Endothelial cell of umbilical vein (primary cell): ENCODE data around the gene SLC66A2. TPM values are rescaled to one million over a fixed set of nuclear protein-coding genes. Genes with fewer than 3 reads are reported as not detected.

ENCODE experiments used
- BruUV-seq: library from RNA; stranded (reverse); fragments of 400-500 nt; replicated peaks from 2 replicates; lab custom pipeline; 2021; lab: Mats Ljungman, UMichigan
- CTCF ChIA-PET: fragments of 300-600, 350-600 bp; sonication (Branson Sonifier 250); formaldehyde crosslinking; loops from one replicate; lab custom pipeline; 2021; ENCODE audit warnings: antibody characterized with exemption, inconsistent platforms; lab: Charles Lee
- POLR2A ChIA-PET: fragments of 300-600, 350-600 bp; sonication (Branson Sonifier 250); formaldehyde crosslinking; loops from one replicate; lab custom pipeline; 2021; ENCODE audit warnings: antibody characterized with exemption, inconsistent platforms; lab: Charles Lee
- DNase-seq: peaks from one replicate; pipeline ENCODE4 v3.0.0-alpha.2; 2011; ENCODE audit warnings: low read depth, low spot score
- FAIRE-seq: peaks from 2 replicates; lab custom pipeline; 2011; peaks lifted over from hg19 to GRCh38; lab: Jason Lieb, UNC
- H2AFZ ChIP-seq: 2 replicates; pipeline ENCODE4 v1.6.0; 2012; ENCODE audit warnings: low read depth, low read length, control low read depth, inconsistent platforms
- H3K27ac ChIP-seq: 2 replicates; pipeline ENCODE4 v1.5.1; 2011; ENCODE audit warnings: low read depth, mild to moderate bottlenecking, control low read depth, low read length, moderate library complexity; ENCODE audit not compliant: insufficient read depth
- H3K27me3 ChIP-seq, 2 experiments: 2 replicates each; pipeline versions ENCODE4 v1.6.0 to v1.6.1; 2011; ENCODE audit warnings: low read length in 2 of 2, mixed read lengths in 1 of 2; ENCODE audit not compliant: control insufficient read depth in 2 of 2, insufficient read depth in 2 of 2
- H3K36me3 ChIP-seq, 2 experiments: 2 replicates in 1 of 2; 3 replicates in 1 of 2; pipeline ENCODE4 v1.5.1; 2011; ENCODE audit warnings: low read length in 2 of 2, mild to moderate bottlenecking in 1 of 2, moderate library complexity in 1 of 2; ENCODE audit not compliant: control insufficient read depth in 2 of 2, insufficient read depth in 2 of 2; ENCODE audit errors: extremely low read depth in 1 of 2
- H3K4me1 ChIP-seq: 3 replicates; pipeline ENCODE4 v1.5.1; 2011; ENCODE audit warnings: mild to moderate bottlenecking, low read length; ENCODE audit not compliant: control insufficient read depth, insufficient read depth; ENCODE audit errors: extremely low read depth
- H3K4me2 ChIP-seq: 2 replicates; pipeline ENCODE4 v1.6.1; 2011; ENCODE audit warnings: low read length, control low read depth, mixed read lengths; ENCODE audit not compliant: insufficient read depth
- H3K4me3 ChIP-seq, 3 experiments: fragments of 200-600 bp in 1 of 3; sonication (generic), shearing (Covaris generic) in 1 of 3; replicated peaks in 1 of 3; 2 replicates each; pipeline ENCODE4 v1.5.1; 2011 to 2016; ENCODE audit warnings: control low read depth in 3 of 3, low read length in 3 of 3, mild to moderate bottlenecking in 2 of 3, inconsistent platforms in 1 of 3, low read depth in 1 of 3, moderate library complexity in 1 of 3; ENCODE audit not compliant: insufficient read depth in 1 of 3
- H3K79me2 ChIP-seq: 2 replicates; pipeline ENCODE4 v1.6.0; 2012; ENCODE audit warnings: low read length, inconsistent platforms; ENCODE audit not compliant: control insufficient read depth, insufficient read depth
- H3K9ac ChIP-seq: replicated peaks from 2 replicates; pipeline ENCODE3; 2011; ENCODE audit warnings: low read length, control low read depth; ENCODE audit not compliant: insufficient read depth; ENCODE audit errors: extremely low read depth
- H3K9me1 ChIP-seq: replicated peaks from 3 replicates; pipeline ENCODE4 v1.6.0; 2011; ENCODE audit warnings: mild to moderate bottlenecking, low read length; ENCODE audit not compliant: control insufficient read depth, insufficient read depth; ENCODE audit errors: extremely low read depth
- H3K9me3 ChIP-seq: replicated peaks from 2 replicates; pipeline ENCODE4 v1.5.1; 2012; ENCODE audit warnings: low read length, inconsistent platforms; ENCODE audit not compliant: control insufficient read depth, insufficient read depth
- H4K20me1 ChIP-seq: replicated peaks from 2 replicates; pipeline ENCODE3; 2011; ENCODE audit warnings: mild to moderate bottlenecking, low read length; ENCODE audit not compliant: control insufficient read depth, insufficient read depth; ENCODE audit errors: extremely low read depth
- CTCF ChIP-seq, 2 donors: IDR thresholded peaks; 1 replicate in 1 of 2; 2 replicates in 1 of 2; pipeline ENCODE4 v1.5.1; 2011; ENCODE audit warnings: low read length in 2 of 2, mild to moderate bottlenecking in 2 of 2, moderate library complexity in 2 of 2, control low read depth in 1 of 2, inconsistent platforms in 1 of 2, low read depth in 1 of 2; ENCODE audit not compliant: insufficient read depth in 1 of 2; ENCODE audit errors: extremely low read depth in 1 of 2
- EZH2 ChIP-seq: IDR thresholded peaks from 2 replicates; pipeline ENCODE4 v1.6.1; 2012; ENCODE audit warnings: borderline replicate concordance, low read depth, mild to moderate bottlenecking, moderate library complexity, low read length, inconsistent platforms; ENCODE audit not compliant: severe bottlenecking
- FOS ChIP-seq: IDR thresholded peaks from 2 replicates; pipeline ENCODE4 v1.6.1; 2011; ENCODE audit warnings: mild to moderate bottlenecking, low read length, moderate library complexity, borderline replicate concordance; ENCODE audit not compliant: insufficient read depth
- GATA2 ChIP-seq: IDR thresholded peaks from 2 replicates; pipeline ENCODE4 v1.7.0; 2011; ENCODE audit warnings: low read depth, mild to moderate bottlenecking, moderate library complexity, mixed read lengths, low read length; ENCODE audit not compliant: insufficient read length, insufficient read depth
- JUN ChIP-seq: IDR thresholded peaks from 2 replicates; pipeline ENCODE4 v1.6.1; 2011; ENCODE audit warnings: borderline replicate concordance, low read depth; ENCODE audit not compliant: insufficient read length, insufficient read depth
- MAX ChIP-seq: IDR thresholded peaks from 2 replicates; pipeline ENCODE4 v1.6.1; 2011; ENCODE audit not compliant: insufficient read depth, insufficient read length
- MYC ChIP-seq: IDR thresholded peaks from one replicate; pipeline ENCODE4 v1.6.1; 2011; ENCODE audit warnings: mild to moderate bottlenecking, low read depth, low read length
- POLR2A ChIP-seq: IDR thresholded peaks from 2 replicates; pipeline ENCODE4 v1.6.1; 2012; ENCODE audit warnings: low read depth, mild to moderate bottlenecking, control low read depth, low read length
- POLR2AphosphoS5 ChIP-seq: IDR thresholded peaks from 2 replicates; pipeline ENCODE4 v1.6.1; 2012; ENCODE audit warnings: low read depth, mild to moderate bottlenecking, control low read depth, low read length, moderate library complexity; ENCODE audit not compliant: insufficient read depth
- dilution Hi-C: fragments of 300-500 bp; cut with MboI; formaldehyde crosslinking; loops from one replicate; pipeline ENCODE4 v1.15.0; 2019; ENCODE audit warnings: low sequenced_read_pairs; ENCODE audit not compliant: extremely low pct_ligation_motif_present
- intact Hi-C: fragments of 100-400 bp; cut with micrococcal nuclease; formaldehyde crosslinking; loops from one replicate; pipeline ENCODE4 v1.10.0; 2022
- polyA plus RNA-seq, 4 experiments: library from polyadenylated mRNA; depleted of rRNA in 3 of 4; stranded (reverse) in 3 of 4; unstranded in 1 of 4; fragments of >200 nt; gene quantifications; 2 replicates each; pipeline versions ENCODE4 v1.2.1 to v1.2.3, GENCODE V29; 2011 to 2012; ENCODE audit warnings: missing spikeins in 1 of 4
- total RNA-seq: library from RNA; stranded (reverse); gene quantifications from 2 replicates; pipeline ENCODE4 v1.2.3, GENCODE V29; 2021

The SLC66A2 gene
- total and polyA plus RNA-seq, 2 donors (not counting 3 experiments of a cell fraction or from before 2014, with no cell fraction given), result 32.5 to 37.1 TPM

DNA sequence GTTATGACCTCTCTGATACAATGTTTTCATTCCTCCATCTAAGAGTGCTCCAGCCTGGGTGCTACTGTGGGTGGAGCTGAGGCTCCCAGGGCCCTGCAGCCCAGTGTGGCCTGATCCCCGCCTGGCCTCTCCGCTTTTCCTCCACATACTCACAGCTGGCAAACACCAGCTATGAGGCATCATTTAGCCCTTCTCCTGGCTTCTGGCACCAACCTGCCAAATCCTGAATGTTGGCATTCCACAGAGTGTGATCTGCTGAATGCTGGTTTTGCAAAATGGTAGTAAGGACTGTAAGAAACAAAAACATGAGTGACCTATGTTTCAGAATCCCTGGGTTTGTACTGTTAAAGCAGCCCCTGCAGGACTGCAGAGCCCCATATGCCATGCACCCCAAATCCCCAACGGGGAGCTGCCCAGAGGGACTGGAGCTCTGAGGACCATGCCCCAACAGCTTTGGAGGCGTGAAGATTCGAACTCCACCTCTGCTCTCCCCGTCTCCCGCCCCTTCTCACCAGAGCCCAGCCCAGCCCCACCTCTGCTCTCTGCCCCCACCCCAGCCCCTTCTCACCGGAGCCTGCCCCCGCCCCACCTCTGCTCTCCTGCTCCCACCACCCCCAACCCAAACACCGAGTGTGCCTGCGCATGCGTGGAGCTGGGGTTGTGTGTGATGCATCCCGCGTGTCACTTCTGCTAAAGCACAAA lies 4.2 kb downstream of the SLC66A2 start:
- H3K9me3 ChIP-seq, result no peaks in the 10 kb centered on the region
- H3K4me1 ChIP-seq, result peaks cover 5% of the 10 kb centered on the region
- no peaks in the 10 kb centered on the region for H4K20me1 ChIP-seq
- peaks cover 0 to 7% of the 10 kb centered on the region in 2 experiments for H3K36me3 ChIP-seq
- BruUV-seq, result no TSS peak
- no peaks in the 10 kb centered on the region for H3K27me3 ChIP-seq
- POLR2A ChIA-PET, result no interaction called here
- intact Hi-C loops, result no loop called here
- no peaks in the 10 kb centered on the region for H3K9me1 ChIP-seq
- no peak overlapping the region for H3K4me2 ChIP-seq
- peaks cover 28% of the 10 kb centered on the region for H3K79me2 ChIP-seq
- no peak overlapping the region for H2AFZ ChIP-seq
- CTCF ChIA-PET, result interaction anchor here (0.9 kb wide), 1 partner anchor 213 kb away, joined by 3 read pairs; no protein-coding TSS in a partner anchor
- FAIRE-seq (no peak), DNase-seq (no peak)
- H3K4me3 ChIP-seq, result no peak overlapping the region
- TF ChIP-seq FOS, result no peak
- TF ChIP-seq JUN, result no peak
- H3K27ac ChIP-seq, result no peak overlapping the region
- H3K9ac ChIP-seq, result no peak overlapping the region
- dilution Hi-C loops, result no loop called here

DNA sequence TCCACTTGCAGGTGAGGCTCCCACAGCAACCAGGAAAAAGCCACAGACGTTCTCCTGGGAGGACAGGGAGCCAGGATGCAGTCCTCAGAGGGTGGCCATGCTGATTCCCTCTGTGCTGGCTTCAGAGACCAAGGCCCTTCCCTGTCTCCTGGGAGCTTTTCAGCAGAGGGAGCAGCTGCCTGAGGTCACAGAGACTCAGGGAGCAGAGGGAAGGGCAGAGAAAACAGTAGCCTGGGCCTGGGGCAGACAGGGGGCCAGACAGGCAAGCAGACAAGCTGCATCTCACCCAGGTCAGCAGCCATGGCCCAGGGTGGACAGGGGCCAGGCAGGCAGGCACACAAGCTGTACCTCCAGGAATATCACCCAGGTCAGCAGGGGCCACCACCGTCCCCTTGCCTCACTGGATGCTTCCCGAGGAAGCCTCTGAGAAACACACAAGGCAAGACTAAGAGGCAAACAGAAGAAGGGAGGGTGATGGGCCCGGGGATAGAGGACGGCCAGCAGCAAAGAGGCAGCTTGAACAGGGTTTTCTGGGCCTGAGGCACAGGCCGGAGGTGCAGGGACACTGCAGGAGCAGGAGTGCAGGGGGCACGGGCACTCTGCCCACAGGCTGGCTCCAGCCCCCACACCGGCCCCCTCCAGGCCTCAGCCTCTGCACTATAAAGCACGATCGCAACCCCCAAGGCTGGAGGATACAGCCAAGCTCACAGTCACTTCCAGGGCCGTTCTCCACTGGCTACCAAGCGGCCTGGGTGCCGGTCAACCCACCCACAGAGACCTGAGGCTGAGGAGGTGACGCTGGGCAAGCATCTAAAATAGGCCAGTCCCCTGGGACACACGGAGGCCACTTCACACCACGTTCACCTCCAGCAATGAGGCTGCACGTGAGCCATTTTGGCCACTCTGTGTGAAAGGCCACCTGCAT lies 6.1 kb downstream of the SLC66A2 start:
- H3K79me2 ChIP-seq, result peaks cover 29% of the 10 kb centered on the region
- no peak overlapping the region for H2AFZ ChIP-seq
- peaks cover 4 to 20% of the 10 kb centered on the region in 2 experiments for H3K36me3 ChIP-seq
- FAIRE-seq (no peak), DNase-seq (no peak)
- no peaks in the 10 kb centered on the region for H3K9me1 ChIP-seq
- H3K9ac ChIP-seq, result no peak overlapping the region
- ChIA-PET CTCF (no interaction called here), POLR2A (no interaction called here)
- intact Hi-C loops, result no loop called here
- H3K4me1 ChIP-seq, result peaks cover 4% of the 10 kb centered on the region
- no peaks in the 10 kb centered on the region for H3K27me3 ChIP-seq
- H3K4me2 ChIP-seq, result no peak overlapping the region
- dilution Hi-C loops, result no loop called here
- H3K9me3 ChIP-seq, result no peaks in the 10 kb centered on the region
- H3K4me3 ChIP-seq, result no peak overlapping the region
- H4K20me1 ChIP-seq, result no peaks in the 10 kb centered on the region
- no TSS peak for BruUV-seq
- H3K27ac ChIP-seq, result no peak overlapping the region
- TF ChIP-seq MYC, result no peak
- no peak for TF ChIP-seq GATA2
- no peak for TF ChIP-seq CTCF (IDR thresholded peaks at IDR 0.05; ENCODE audit: extremely low read depth in 1 of 2, insufficient read depth in 1 of 2, low read depth in 1 of 2, low read length in 2 of 2)
- no peak for TF ChIP-seq JUN
- TF ChIP-seq POLR2AphosphoS5, result no peak
- no peak for TF ChIP-seq EZH2
- no peak for TF ChIP-seq POLR2A
- no peak for TF ChIP-seq FOS
- TF ChIP-seq MAX, result no peak
